HepG2 (cell line): ENCODE data around the gene RTEL1. TPM values are rescaled to one million over a fixed set of nuclear protein-coding genes. Genes with fewer than 3 reads are reported as not detected.

Source experiments
- AFF4 ChIP-seq: sonication (generic); formaldehyde crosslinking; IDR thresholded peaks from 2 replicates; pipeline ENCODE4 v1.4.0; 2020; ENCODE audit warnings: missing genetic modification reagents
- ATF3 ChIP-seq: sonication (generic); formaldehyde crosslinking; IDR thresholded peaks from 2 replicates; pipeline ENCODE4 v1.4.0; 2020; ENCODE audit warnings: missing genetic modification reagents
- CEBPB ChIP-seq: IDR thresholded peaks from 2 replicates; pipeline ENCODE4 v1.6.1; 2011; ENCODE audit warnings: low read depth, low read length, improper control_type of control experiment, borderline replicate concordance
- FOXK1 ChIP-seq: sonication (generic); formaldehyde crosslinking; IDR thresholded peaks from 2 replicates; pipeline ENCODE4 v1.4.0; 2020; ENCODE audit warnings: low read depth, missing genetic modification reagents, borderline replicate concordance
- ISX ChIP-seq: sonication (generic); formaldehyde crosslinking; conservative IDR thresholded peaks from 2 replicates; pipeline ENCODE4 v1.5.0; 2020; ENCODE audit warnings: missing genetic modification reagents
- KDM5A ChIP-seq: fragments of 200-600 bp; sonication (generic); IDR thresholded peaks from 2 replicates; pipeline ENCODE4 v1.7.0; 2018; ENCODE audit warnings: antibody characterized with exemption, mild to moderate bottlenecking, low read length, borderline replicate concordance
- KLF15 ChIP-seq: sonication (generic); formaldehyde crosslinking; IDR thresholded peaks from 2 replicates; pipeline ENCODE4 v1.8.1; 2023; ENCODE audit warnings: borderline replicate concordance, mild to moderate bottlenecking, inconsistent platforms, missing genetic modification reagents, mixed read lengths
- PITX1 ChIP-seq: sonication (generic); formaldehyde crosslinking; IDR thresholded peaks from 2 replicates; pipeline ENCODE4 v1.5.1; 2020; ENCODE audit warnings: mild to moderate bottlenecking, missing genetic modification reagents
- RAD51 ChIP-seq: fragments of 450-650 bp; IDR thresholded peaks from 2 replicates; pipeline ENCODE4 v1.6.1; 2016; ENCODE audit warnings: borderline replicate concordance
- SNAI1 ChIP-seq: sonication (generic); formaldehyde crosslinking; IDR thresholded peaks from 2 replicates; pipeline ENCODE4 v1.5.0; 2020; ENCODE audit warnings: mild to moderate bottlenecking, missing genetic modification reagents, borderline replicate concordance
- SRSF9 ChIP-seq: fragments of 200-400 bp; formaldehyde crosslinking; IDR thresholded peaks from 2 replicates; pipeline ENCODE4 v1.6.1; 2018; ENCODE audit warnings: borderline replicate concordance, mild to moderate bottlenecking, low read depth, low read length; ENCODE audit not compliant: insufficient read depth, poor library complexity, severe bottlenecking
- STAG1 ChIP-seq: sonication (generic); formaldehyde crosslinking; IDR thresholded peaks from 2 replicates; pipeline ENCODE4 v1.4.0; 2020; ENCODE audit warnings: missing genetic modification reagents
- THRA ChIP-seq: sonication (generic); formaldehyde crosslinking; IDR thresholded peaks from 2 replicates; pipeline ENCODE4 v1.4.0; 2020; ENCODE audit warnings: missing genetic modification reagents, borderline replicate concordance
- ZBTB26 ChIP-seq: IDR thresholded peaks from 2 replicates; pipeline ENCODE4 v1.6.1; 2016; ENCODE audit warnings: missing compliant biosample characterization, missing genetic modification reagents, borderline replicate concordance
- ZKSCAN5 ChIP-seq: sonication (generic); formaldehyde crosslinking; IDR thresholded peaks from 2 replicates; pipeline ENCODE4 v1.5.1; 2020; ENCODE audit warnings: mild to moderate bottlenecking, missing genetic modification reagents
- ZNF34 ChIP-seq: sonication (generic); formaldehyde crosslinking; IDR thresholded peaks from 2 replicates; pipeline ENCODE4 v1.4.0; 2020; ENCODE audit warnings: mild to moderate bottlenecking, missing genetic modification reagents, borderline replicate concordance
- ZNF354B ChIP-seq: sonication (generic); formaldehyde crosslinking; IDR thresholded peaks from 2 replicates; pipeline ENCODE4 v1.8.0; 2022; ENCODE audit warnings: mild to moderate bottlenecking, missing genetic modification reagents
- ZNF550 ChIP-seq: sonication (generic); formaldehyde crosslinking; IDR thresholded peaks from 2 replicates; pipeline ENCODE4 v1.4.0; 2020; ENCODE audit warnings: mild to moderate bottlenecking, missing genetic modification reagents, borderline replicate concordance
- ZXDC ChIP-seq: sonication (generic); formaldehyde crosslinking; IDR thresholded peaks from 2 replicates; pipeline ENCODE4 v1.5.0; 2020; ENCODE audit warnings: mild to moderate bottlenecking, missing genetic modification reagents
- polyA plus RNA-seq, 8 experiments: library from polyadenylated mRNA; depleted of rRNA in 3 of 8; stranded (reverse) in 7 of 8; unstranded in 1 of 8; fragments of >200 nt; fragmentation: Illumina TruSeq in 4 of 8; extraction: Trizol in 4 of 8; gene quantifications; 2 replicates each; pipeline versions ENCODE4 v1.2.1 to v1.2.3, GENCODE V29; 2011 to 2016; ENCODE audit warnings: low read depth in 4 of 8, missing spikeins in 1 of 8, mixed read lengths in 1 of 8; ENCODE audit not compliant: insufficient read depth in 1 of 8
- total RNA-seq, 5 experiments: library from RNA; depleted of rRNA; stranded (reverse); fragments of >200 nt; fragmentation: Illumina TruSeq; extraction: Trizol; gene quantifications; 2 replicates each; pipeline ENCODE4 v1.2.3, GENCODE V29; 2016; ENCODE audit warnings: low read depth in 1 of 5

The RTEL1 gene
- total and polyA plus RNA-seq, 2 of the 13 experiments (the other 11 are each of a cell fraction or from before 2014, with no cell fraction given): 21.8 to 36.4 TPM

GRCh38 chr20:63641792-63642523 lies 16.2 kb upstream of the RTEL1 start (continued):
- TF ChIP-seq KLF15 (CRISPR knock-in tag): no peak
- TF ChIP-seq ATF3 (CRISPR knock-in tag): peak; percentile 44; the same call in 1 of the 2 replicates
- 0 out of 2 replicates have a peak, but pooled peaks have one; percentile 58 for TF ChIP-seq THRA (CRISPR knock-in tag)
- TF ChIP-seq ZNF354B: no peak
- no peak for TF ChIP-seq ISX (CRISPR knock-in tag)
- TF ChIP-seq SNAI1 (CRISPR knock-in tag): no peak
- TF ChIP-seq RAD51: no peak
- TF ChIP-seq KDM5A: no peak
- TF ChIP-seq ZXDC (CRISPR knock-in tag): peak; percentile 32; the same call in 1 of the 2 replicates
- TF ChIP-seq ZKSCAN5 (CRISPR knock-in tag): no peak
- TF ChIP-seq AFF4 (CRISPR knock-in tag): no peak
- TF ChIP-seq CEBPB: no peak
- TF ChIP-seq ZNF34 (CRISPR knock-in tag): 0 out of 2 replicates have a peak, but pooled peaks have one; percentile 29
- TF ChIP-seq SRSF9: no peak
- TF ChIP-seq ZNF550 (CRISPR knock-in tag): no peak
- peak; percentile 49 for TF ChIP-seq PITX1 (CRISPR knock-in tag)
- 0 out of 2 replicates have a peak, but pooled peaks have one; percentile 25 for TF ChIP-seq ZBTB26
- peak; percentile 69 for TF ChIP-seq STAG1
- TF ChIP-seq FOXK1 (CRISPR knock-in tag): peak; percentile 50; the same call in 1 of the 2 replicates
